AG04450 (cell line): Measurements from ENCODE around the gene ANKRD17. TPM values are rescaled to one million over a fixed set of nuclear protein-coding genes. Genes with fewer than 3 reads are reported as not detected.
"Not testable (repeated sequence)": the region's sequence is repeated elsewhere in the genome, so short reads cannot be mapped to it uniquely, and the experiment has no call there.

Experiments
- CTCF ChIA-PET: fragments of 300-600, 350-600 bp; formaldehyde crosslinking; extraction: SDS; loops from one replicate; lab custom pipeline; 2022; ENCODE audit warnings: antibody characterized with exemption, inconsistent platforms; lab: Charles Lee
- POLR2A ChIA-PET: fragments of 350-600 bp; formaldehyde crosslinking; extraction: SDS; loops from one replicate; lab custom pipeline; 2021; ENCODE audit warnings: antibody characterized with exemption, inconsistent platforms; lab: Yijun Ruan, JAX
- DNase-seq: peaks from one replicate; pipeline ENCODE4 v3.0.0-alpha.2; 2011; ENCODE audit warnings: low read depth, low spot score
- H3K27ac ChIP-seq: one replicate; pipeline ENCODE4 v1.5.1; 2012; ENCODE audit warnings: low read depth, low read length, control low read depth
- H3K27me3 ChIP-seq: one replicate; pipeline ENCODE4 v1.6.0; 2012; ENCODE audit warnings: low read length; ENCODE audit not compliant: control insufficient read depth, insufficient read depth
- H3K4me3 ChIP-seq: 2 replicates; pipeline ENCODE4 v1.5.1; 2011; ENCODE audit warnings: mild to moderate bottlenecking, low read depth, low read length, control low read depth
- H3K9me3 ChIP-seq: 2 replicates; pipeline ENCODE4 v1.5.1; 2012; ENCODE audit warnings: low read length; ENCODE audit not compliant: control insufficient read depth, insufficient read depth
- polyA plus RNA-seq: library from polyadenylated mRNA; depleted of rRNA; stranded (reverse); fragments of >200 nt; gene quantifications from 2 replicates; pipeline ENCODE4 v1.2.3, GENCODE V29; 2011
- TF ChIP-seq, protein P1 (sequence below): IDR thresholded peaks from 2 replicates; pipeline ENCODE4 v1.5.1; 2011; ENCODE audit warnings: low read depth, low read length, control low read depth, inconsistent platforms

Gene ANKRD17
- polyA plus RNA-seq, 1 experiment = 71.1 TPM

DNA sequence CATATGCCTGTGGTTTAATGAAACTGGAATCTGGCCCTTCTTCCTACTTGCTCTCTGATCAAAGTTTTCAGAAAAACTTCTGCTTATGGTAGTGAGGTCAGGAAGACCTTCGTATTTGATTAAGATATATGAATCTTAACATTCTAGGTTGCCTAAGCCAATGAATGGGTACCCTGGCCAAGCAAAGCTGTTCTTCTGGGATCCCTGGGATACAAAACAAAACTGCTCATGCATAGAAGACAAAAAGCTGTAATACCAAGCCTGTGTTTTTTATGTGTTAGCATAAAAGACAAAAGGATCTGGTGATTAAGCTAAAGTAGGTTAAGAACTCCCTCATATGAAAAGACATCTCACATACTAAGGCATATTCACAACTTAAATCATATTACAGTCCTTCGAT, 21.6 kb downstream of the ANKRD17 start:
- no peak for DNase-seq
- TF ChIP-seq, protein P1, sequence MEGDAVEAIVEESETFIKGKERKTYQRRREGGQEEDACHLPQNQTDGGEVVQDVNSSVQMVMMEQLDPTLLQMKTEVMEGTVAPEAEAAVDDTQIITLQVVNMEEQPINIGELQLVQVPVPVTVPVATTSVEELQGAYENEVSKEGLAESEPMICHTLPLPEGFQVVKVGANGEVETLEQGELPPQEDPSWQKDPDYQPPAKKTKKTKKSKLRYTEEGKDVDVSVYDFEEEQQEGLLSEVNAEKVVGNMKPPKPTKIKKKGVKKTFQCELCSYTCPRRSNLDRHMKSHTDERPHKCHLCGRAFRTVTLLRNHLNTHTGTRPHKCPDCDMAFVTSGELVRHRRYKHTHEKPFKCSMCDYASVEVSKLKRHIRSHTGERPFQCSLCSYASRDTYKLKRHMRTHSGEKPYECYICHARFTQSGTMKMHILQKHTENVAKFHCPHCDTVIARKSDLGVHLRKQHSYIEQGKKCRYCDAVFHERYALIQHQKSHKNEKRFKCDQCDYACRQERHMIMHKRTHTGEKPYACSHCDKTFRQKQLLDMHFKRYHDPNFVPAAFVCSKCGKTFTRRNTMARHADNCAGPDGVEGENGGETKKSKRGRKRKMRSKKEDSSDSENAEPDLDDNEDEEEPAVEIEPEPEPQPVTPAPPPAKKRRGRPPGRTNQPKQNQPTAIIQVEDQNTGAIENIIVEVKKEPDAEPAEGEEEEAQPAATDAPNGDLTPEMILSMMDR = no peak
- Histone ChIP-seq H3K27ac (no peak overlapping the region), H3K9me3 (no peaks in the 10 kb centered on the region), H3K27me3 (no peaks in the 10 kb centered on the region), H3K4me3 (no peak overlapping the region)
- CTCF ChIA-PET = no interaction called here
- POLR2A ChIA-PET = no interaction called here

DNA sequence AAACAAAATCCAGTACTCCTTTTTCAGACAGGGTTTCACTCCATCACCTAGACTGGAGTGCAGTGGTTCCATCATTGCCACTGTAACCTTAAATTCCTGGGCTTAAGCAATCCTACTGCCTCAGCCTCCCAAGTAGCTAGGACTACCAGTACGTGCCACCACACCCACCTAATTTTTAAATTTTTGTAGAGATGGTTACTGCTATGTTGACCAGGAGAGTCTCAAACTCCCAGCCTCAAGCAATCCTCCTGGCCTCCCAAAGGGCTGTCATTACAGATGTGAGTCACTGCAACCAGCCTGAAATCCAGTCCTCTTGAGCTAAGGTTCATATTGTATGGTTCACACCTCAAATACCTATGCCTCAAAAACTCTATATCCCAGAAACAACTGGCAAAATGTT, 22.4 kb downstream of the ANKRD17 start:
- DNase-seq = no peak
- POLR2A ChIA-PET = no interaction called here
- Histone ChIP-seq H3K4me3 (no peak overlapping the region), H3K27ac (no peak overlapping the region), H3K27me3 (no peaks in the 10 kb centered on the region), H3K9me3 (no peaks in the 10 kb centered on the region)
- TF ChIP-seq, protein P1 = no peak
- CTCF ChIA-PET = interaction anchor here (1.5 kb wide), 1 partner anchor 21 kb away, joined by 5 read pairs; no protein-coding TSS in a partner anchor

DNA sequence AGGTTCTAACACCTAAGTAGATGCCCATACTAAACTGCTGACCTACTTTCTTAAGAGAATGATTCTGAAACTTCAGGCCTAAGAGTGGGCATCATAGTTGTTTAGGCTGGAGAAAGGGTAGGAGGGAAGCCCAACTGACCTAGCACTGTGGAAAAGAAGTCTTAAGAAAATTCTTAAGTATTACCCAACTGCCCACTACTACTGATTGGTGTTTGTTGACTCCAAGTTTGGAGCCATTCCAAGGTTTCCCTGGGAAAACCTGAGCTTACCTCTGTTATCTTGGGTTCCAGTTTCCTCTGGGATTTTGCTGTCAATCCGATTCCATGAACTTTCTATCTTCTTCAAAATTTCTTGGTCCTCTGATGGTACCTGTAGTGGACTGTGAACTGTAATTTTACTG, 23.9 kb downstream of the ANKRD17 start:
- CTCF ChIA-PET = interaction anchor here (0.6 to 1.5 kb wide), 3 partner anchors 23 to 787 kb away, joined by 4 to 5 read pairs (median 5); no protein-coding TSS in a partner anchor
- Histone ChIP-seq H3K27me3 (no peaks in the 10 kb centered on the region), H3K4me3 (no peak overlapping the region), H3K27ac (no peak overlapping the region), H3K9me3 (no peaks in the 10 kb centered on the region)
- TF ChIP-seq, protein P1 = no peak
- DNase-seq = no peak
- POLR2A ChIA-PET = no interaction called here

DNA sequence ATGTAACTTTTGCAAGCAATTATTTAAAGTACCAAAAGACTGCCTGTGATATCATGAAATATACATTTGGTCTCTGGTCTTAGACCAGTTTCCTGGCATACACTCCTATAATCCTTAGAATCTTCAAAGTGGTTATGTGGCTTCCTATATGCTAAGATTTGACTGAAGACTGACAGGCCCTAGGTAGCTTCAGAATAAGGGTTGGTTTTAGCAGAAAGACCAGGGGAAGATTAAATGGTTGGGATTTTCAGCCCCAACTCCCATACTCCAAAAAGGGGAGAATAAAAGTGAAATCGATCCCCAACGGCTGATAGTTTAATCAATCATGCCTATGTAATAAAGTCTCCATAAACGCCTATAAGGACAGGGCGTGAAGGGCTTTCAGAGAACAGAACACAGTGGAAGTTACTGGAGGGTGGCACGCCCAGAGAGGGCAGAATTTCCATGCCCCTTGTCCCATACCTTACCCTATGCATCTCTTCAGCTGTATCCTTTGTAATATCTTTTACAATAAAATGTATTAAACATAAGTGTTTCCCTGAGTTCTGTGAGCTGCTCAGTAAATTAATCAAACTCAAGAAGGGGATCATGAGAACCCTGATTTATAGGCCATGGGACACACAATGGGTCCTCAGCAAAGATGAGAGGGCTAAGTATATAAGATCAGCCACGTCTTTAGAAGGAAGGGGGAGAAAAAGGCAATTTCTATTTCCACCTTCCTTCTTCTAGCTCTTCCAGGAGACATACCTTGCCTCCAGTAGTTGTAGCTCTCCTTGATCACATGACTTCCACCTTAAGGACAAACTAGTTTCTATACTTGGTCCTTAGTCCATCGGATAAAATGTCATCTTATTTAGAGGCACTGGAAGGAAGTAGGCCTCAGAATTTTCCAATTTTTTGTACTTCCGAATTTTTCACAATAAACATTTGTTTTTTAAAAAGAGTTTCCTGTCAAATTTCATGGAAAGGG, 26.8 kb downstream of the ANKRD17 start:
- no peaks in the 10 kb centered on the region for H3K27me3 ChIP-seq
- no peak overlapping the region for H3K4me3 ChIP-seq
- ChIA-PET CTCF (no interaction called here), POLR2A (no interaction called here)
- no peaks in the 10 kb centered on the region for H3K9me3 ChIP-seq
- DNase-seq = no peak
- H3K27ac ChIP-seq = no peak overlapping the region
- TF ChIP-seq, protein P1 = no peak

DNA sequence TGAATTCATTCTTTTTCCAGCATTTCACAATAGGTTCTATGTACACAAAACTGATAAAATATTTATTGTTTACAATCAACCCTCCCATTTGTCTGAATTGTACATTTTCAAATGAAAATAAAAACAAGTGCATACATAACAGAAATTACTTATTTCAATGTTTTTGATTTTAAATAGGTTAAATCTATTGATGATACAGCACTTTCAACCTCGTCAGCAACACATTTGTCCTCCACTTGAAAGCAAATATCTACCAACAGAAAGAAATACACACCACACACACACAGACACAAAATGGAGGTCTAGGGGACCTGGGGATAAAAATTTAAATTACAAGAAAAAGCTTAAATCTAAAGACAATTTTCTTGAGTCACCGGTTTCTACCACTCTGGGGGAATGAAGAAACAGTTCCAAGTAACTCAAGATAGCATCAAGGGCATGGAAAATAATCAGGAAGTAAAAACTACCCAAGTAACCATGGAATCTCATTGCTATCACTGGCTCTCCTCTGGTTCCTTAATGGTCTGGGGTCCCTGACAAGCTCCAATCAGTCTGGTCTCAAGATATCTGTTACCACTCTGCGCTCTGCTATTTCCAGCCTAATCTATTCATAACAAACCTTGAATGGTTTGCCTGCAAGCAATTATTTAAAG, 27.6 kb downstream of the ANKRD17 start:
- POLR2A ChIA-PET = no interaction called here
- TF ChIP-seq, protein P1 = no peak
- H3K9me3 ChIP-seq = no peaks in the 10 kb centered on the region
- CTCF ChIA-PET = no interaction called here
- H3K4me3 ChIP-seq = no peak overlapping the region
- no peak for DNase-seq
- H3K27me3 ChIP-seq = no peaks in the 10 kb centered on the region
- no peak overlapping the region for H3K27ac ChIP-seq

DNA sequence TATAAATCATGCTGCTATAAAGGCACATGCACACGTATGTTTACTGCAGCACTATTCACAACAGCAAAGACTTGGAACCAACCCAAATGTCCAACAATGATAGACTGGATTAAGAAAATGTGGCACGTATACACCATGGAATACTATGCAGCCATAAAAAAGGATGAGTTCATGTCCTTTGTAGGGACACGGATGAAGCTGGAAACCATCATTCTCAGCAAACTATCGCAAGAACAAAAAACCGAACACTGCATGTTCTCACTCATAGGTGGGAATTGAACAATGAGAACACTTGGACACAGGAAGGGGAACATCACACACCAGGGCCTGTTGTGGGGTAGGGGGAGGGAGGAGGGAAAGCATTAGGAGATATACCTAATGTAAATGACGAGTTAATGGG, 29.8 kb downstream of the ANKRD17 start:
- H3K27me3 ChIP-seq, H3K27ac ChIP-seq, H3K9me3 ChIP-seq, POLR2A ChIA-PET, H3K4me3 ChIP-seq, DNase-seq, CTCF ChIA-PET: not testable (repeated sequence)
